ENCODE results near the gene SLC16A6.
"Not testable (repeated sequence)": the region's sequence is repeated elsewhere in the genome, so short reads cannot be mapped to it uniquely, and the experiment has no call there.

Gene SLC16A6

GRCh38 chr17:68290955-68291835 lies at the start of gene SLC16A6, which contains the start of gene ARSG:
SLC16A6 (minus strand) TSS chr17:68291127; CDS start chr17:68278320, 12,807 bp downstream.
ARSG (plus strand) TSS chr17:68291495; CDS start chr17:68307494, 15,999 bp downstream.
- DNase-seq, result peak; percentile 85

DNA sequence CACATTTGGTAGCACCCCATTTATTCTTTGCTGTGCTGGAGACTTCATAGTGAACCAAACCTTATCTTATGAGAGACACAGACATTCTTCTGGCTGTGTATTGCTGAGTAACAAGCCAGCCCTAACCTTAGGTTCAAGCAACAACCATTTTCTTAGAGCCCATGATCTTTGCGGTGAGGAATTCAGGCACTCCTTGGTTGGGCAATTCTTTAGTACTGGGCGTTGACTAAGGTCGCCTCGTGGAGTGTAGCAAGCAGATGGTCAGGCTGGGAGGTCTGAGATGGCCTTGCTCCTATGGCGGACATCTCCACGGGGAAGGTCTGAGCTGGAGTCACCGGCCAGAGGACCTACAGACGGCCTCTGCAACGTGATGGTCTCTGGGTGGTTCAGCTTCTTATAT lies 43.5 kb upstream of the SLC16A6 start:
- no peak for DNase-seq

DNA sequence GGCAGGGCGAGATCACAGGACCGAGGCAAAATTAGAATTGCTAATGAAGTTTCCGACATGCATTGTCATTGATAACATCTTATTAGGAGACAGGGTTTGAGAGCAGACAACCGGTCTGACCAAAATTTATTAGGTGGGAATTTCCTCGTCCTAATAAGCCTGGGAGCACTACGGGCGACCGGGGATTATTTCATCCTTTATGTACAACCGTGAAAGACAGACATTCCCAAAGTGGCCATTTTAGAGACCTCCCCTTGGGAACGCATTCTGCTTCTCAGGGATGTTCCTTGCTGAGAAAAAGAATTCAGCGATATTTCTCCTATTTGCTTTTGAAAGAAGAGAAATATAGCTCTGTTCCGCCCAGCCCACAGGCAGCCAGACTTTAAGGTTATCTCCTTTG lies 41.0 kb upstream of the SLC16A6 start:
- not testable (repeated sequence) for DNase-seq

DNA sequence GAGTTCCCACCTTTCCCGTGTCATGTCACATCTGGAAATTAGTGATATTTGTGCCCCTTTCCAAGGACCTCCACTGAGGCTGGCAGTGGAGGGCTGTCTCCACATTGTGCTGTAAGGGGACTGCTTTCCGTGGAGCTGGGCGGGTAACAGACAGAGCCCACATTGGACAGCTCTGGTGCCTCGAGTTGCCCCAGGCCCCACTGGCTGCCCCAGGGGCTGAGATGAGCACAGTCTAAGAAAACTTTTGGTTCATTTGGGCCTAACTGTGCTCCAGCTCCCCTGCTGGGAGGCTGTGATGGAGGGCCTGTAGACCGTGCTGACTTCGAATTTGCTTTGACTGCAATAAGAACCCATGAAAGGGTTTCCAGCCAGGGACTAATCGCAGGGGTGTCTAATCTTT lies 38.4 kb upstream of the SLC16A6 start:
- DNase-seq, result no peak

DNA sequence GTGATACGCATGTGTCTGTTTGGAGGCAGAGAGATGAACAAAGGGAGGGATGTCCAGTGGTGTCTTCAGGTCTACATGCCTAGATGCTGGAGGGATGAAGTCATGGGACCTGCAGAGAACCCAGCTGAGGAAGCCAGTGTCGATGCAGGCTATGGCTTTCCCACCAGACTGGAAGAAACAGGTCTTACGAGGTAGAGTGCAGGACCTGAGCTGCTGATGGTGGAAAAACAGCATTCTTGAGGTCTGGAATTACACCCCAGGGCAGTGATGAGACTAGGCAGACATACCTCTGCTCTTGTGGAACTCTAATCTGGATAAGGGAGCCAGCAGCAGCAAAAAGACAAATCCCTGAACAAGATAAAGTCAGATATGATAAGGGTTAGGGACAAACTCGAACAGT lies 37.7 kb upstream of the SLC16A6 start:
- no peak for DNase-seq

GRCh38 chr17:68327823-68328557 lies 37.1 kb upstream of the SLC16A6 start:
- no peak for DNase-seq

DNA sequence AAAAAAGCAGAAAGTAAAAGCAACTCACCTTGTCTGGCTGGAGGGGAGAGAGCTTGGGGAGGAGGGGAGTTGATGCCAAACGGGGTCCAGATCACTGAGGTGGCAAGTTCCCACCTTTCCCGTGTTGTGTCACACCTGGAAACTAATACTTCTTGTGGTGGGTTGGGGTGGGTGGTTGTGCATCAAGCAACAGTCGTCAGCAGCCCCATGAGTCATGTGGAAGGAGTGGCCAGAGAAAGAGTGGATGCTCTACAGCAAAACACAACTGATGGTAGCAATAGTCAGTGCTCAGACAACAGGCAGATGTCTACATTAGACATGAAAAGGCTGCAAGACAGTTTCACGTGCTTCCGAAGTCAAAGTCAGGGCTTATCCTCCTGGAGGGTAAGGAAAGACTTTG lies 35.8 kb upstream of the SLC16A6 start:
- no peak for DNase-seq

GRCh38 chr17:68325961-68326360 lies 35.0 kb upstream of the SLC16A6 start:
- DNase-seq, result no peak

DNA sequence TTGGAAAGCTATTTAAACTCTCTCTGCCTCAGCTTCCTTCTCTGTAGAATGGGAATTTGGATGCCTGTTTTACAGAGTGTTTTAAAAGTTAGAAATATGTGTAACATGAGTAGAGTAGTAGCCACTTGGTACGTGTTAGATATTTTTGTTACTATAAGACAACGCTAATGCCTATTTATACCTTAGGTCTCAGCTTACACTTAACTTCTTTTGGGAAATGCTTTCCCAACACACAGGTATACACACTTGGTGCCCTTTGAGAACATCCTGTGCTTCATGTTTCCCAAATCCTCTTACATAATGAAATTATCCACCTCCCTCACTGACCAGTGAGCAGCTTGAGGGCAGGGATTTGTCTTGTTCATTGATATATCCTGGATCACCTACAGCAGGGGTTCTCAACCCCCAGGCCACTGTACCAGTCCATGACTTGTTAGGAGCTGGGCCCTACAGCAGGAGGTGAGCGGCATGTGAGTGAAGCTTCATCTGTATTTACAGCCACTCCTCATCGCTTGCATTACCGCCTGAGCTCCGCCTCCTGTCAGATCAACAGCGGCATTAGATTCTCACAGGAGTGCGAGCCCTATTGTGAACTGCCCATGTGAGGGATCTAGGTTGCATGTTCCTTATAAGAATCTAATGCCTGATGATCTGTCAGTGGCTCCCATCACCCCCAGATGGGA lies 33.9 kb upstream of the SLC16A6 start:
- no peak for DNase-seq

GRCh38 chr17:68324114-68324513 lies 33.2 kb upstream of the SLC16A6 start:
- no peak for DNase-seq

DNA sequence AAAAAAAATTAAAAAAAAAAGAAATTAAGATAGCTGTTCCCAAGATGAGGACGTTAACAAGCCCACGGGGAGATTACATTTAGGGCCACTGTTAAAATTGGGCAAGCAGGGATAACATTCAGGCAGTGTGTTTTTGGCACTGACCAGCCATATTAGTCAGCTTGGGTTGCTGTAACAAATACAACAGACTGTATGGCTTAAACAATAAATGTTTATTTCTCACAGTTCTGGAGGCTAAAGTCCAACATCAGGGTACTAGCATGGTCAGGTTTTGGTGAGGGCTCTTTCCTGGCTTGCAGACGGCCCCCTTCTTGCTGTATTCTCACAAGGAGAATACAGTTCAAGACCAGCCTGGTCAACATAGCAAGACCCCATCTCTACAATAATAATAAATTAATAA lies 31.7 kb upstream of the SLC16A6 start:
- DNase-seq, result no peak

DNA sequence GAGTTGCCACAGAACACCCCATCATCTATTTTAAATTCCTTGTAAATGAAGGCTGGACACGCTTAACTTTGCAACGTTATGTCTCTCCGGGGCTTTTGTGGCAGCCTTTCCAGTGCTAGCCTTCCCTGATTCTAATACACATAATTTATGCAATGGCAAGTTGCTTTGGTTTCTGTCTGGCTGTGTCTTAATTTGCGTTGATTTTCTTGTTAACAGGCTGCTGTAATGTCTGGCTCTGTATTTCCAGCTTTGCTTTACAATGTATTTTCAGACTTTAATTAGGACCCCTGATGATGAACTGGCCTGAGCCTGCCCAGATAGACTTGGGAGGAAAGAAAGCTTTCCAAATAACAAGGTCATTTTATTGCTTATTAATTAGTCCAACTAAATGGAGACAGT lies 30.6 kb upstream of the SLC16A6 start:
- no peak for DNase-seq

DNA sequence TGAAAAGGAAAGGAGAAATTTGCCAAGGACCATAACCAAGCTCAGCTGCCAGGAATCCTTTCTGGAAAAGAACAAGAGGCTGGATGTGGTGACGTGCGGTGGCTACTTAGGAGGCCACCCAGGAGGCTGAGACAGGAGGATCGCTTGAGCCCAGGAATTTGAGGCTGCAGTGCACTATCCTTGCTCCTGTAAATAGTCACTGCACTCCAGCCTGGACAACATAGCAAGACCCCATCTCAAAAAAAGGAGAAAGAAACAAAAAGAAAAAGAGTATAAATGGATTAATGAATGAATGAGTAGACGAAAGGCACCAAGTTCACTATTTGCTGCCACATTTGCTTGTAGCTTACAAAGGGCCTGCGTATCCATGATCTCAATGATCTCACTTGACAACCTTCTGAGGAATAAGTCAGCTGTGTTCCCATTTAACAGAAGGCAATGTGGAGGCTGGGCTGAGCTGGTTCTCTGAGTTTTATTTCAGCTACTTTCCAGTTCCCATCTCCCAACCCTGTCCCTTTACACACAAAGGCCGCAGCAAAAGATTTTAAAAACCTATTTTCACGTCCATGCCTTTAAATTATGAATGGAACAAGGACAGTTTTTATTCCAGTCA lies 30.1 kb upstream of the SLC16A6 start:
- no peak for DNase-seq

DNA sequence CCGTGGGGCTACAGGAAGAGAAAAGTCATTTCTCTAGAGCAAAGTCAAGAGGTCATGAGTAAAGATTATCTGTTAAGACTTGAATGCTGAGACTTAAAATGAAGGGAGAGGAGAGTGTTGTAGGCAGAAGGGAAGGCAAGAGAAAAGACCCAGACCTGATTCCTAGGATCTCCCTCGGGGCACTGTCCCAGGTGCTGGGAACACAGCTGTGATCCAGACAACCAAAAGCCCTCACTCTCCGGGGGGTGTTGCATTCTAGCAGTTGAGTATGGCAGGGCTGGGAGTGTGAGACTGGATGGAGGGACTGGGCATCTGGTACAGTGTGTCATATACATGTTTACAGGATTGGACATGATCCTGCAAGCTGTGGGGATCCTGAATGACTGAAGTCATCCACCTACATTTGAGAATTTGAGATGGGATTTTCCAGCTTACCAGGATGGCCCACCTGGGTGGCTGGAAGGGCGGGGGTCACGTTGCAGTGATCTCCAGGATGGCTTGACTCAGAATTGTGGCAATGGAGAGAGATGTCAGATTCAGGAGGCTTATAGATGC lies 29.5 kb upstream of the SLC16A6 start:
- no peak for DNase-seq

DNA sequence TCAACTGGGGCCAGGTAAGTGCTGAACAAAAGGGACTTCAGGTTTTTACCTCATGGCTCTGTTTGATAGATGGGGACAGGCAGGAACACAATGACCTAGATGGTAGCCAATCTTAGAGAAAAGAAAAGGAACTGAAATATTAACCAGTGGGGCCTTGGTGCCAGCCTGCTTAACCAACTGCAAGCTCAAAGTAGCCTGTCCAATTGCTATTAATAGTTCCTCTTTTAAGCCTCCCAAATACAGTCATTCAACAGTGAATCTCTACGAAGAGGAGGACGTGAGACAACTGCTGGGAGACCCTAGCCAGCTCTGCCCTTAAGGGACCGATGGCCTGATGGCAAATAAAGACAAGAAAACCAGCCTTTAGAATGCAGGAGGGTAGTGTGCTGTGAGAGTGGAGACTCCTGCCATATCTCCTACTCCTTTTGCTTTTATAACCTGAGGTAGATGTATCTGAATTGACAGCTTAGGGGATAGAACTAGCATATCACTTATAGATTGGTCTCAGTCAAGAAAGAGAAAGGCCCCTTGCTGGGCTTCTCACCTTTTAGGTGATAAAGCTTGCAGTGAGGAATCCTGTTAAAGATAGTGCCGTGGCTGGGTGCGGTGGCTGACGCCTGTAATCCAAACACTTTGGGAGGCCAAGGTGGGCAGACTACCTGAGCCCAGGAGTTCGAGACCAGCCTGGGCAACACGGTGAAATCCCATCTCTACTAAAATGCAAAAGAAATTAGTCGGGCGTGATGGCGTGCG lies 28.7 kb upstream of the SLC16A6 start:
- DNase-seq, result no peak

- DNase-seq, result peak; percentile 41
Observed at GRCh38 chr17:68318103-68318991, 27.4 kb upstream of the SLC16A6 start.

DNA sequence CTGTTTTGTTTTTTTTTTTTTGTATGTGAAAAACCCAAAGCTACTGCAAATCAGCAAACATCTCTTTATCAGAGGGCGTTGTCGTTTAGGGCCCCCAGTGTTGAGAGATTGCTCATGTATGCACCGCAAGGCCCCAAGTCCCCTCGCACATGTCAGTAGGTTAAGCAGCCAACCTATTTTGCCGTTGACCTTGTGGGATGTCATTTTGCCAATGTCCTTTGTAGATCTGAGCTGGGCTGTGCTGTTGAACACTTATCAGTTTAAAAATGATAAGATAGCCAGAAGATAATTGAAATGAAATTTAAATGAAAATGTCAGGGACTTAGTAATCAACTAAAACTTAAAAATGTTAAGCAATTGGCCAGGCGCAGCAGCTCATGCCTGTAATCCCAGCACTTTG lies 26.5 kb upstream of the SLC16A6 start:
- no peak for DNase-seq

DNA sequence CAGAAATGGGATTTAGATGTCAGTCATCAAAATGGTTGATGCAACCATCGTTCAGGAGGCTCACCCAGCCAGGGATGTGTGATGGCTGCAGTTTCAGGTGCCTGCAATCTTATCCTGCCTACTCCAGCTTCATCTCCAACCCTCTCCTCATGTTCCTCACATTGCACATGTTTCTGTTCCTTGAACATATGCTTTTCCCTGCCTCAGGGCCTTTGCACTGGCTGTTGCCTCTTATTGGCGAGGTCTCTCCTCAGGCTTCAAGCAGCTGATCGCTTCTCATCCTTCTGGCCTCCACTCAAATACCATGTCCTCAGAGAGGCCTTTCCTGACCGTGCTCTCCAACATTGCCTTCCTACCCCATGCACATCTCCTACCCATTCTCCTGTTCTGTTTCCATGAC lies 25.0 kb upstream of the SLC16A6 start:
- no peak for DNase-seq

GRCh38 chr17:68314916-68315535 lies 24.1 kb upstream of the SLC16A6 start:
- DNase-seq, result no peak

GRCh38 chr17:68310152-68310551 lies 19.2 kb upstream of the SLC16A6 start:
- DNase-seq, result no peak
